ENCODE results near the gene ARRDC2. TPM values are rescaled to one million over a fixed set of nuclear protein-coding genes. Genes with fewer than 3 reads are reported as not detected.

The ARRDC2 gene
- total and polyA plus RNA-seq, 9 of the 15 experiments (the other 6 are each of a cell fraction or from before 2014, with no cell fraction given) = 1.9 to 27.4 (median 15.2) TPM

- TF ChIP-seq YY1 (IDR thresholded peaks at IDR 0.05; ENCODE audit: borderline replicate concordance in 1 of 3, control insufficient read depth in 1 of 3, extremely low read depth in 1 of 3, insufficient read depth in 3 of 3, insufficient read length in 1 of 3, insufficient replicate concordance in 2 of 3, low read depth in 1 of 3, low read length in 2 of 3) (peak in 2 of 3 experiments; percentile 57 to 64), RBFOX2 (IDR thresholded peaks at IDR 0.05; ENCODE audit: low read depth, low read length) (peak; percentile 64), JUN (IDR thresholded peaks at IDR 0.05; ENCODE audit: borderline replicate concordance, low read depth, low read length) (peak; percentile 37; the same call in 1 of the 2 replicates), JUN (CRISPR knock-in tag; IDR thresholded peaks at IDR 0.05; ENCODE audit: borderline replicate concordance) (no peak), ZNF639 (CRISPR knock-in tag; conservative IDR thresholded peaks at IDR 0.05 in 1 of 2, IDR thresholded peaks at IDR 0.05 in 1 of 2) (peak in 1 of 2 experiments; percentile 72; a peak in 1 of 4 replicates), GTF2A2 (tag; IDR thresholded peaks at IDR 0.05) (0 out of 2 replicates have a peak, but pooled peaks have one; percentile 44), PRDM10 (IDR thresholded peaks at IDR 0.05; ENCODE audit: partially characterized antibody) (peak; percentile 42), ARID1B (IDR thresholded peaks at IDR 0.05) (0 out of 2 replicates have a peak, but pooled peaks have one; percentile 25), HINFP (tag; conservative IDR thresholded peaks at IDR 0.05; ENCODE audit: low read depth) (0 out of 2 replicates have a peak, but pooled peaks have one; percentile 12), ZNF354B (CRISPR knock-in tag; IDR thresholded peaks at IDR 0.05) (no peak), ATF3 (IDR thresholded peaks at IDR 0.05) (peak; percentile 80), ATF3 (CRISPR knock-in tag; conservative IDR thresholded peaks at IDR 0.05) (no peak), RAD51 (IDR thresholded peaks at IDR 0.05; ENCODE audit: borderline replicate concordance, low read depth) (no peak), JUND (IDR thresholded peaks at IDR 0.05; ENCODE audit: borderline replicate concordance, low read depth, low read length) (peak; percentile 81), JUND (tag; IDR thresholded peaks at IDR 0.05; ENCODE audit: borderline replicate concordance, low read depth, low read length) (peak; percentile 56; the same call in 1 of the 3 replicates), POLR2AphosphoS5 (IDR thresholded peaks at IDR 0.05; ENCODE audit: control insufficient read depth, insufficient read depth, low read depth, low read length) (0 out of 2 replicates have a peak, but pooled peaks have one; percentile 20), FOXK2 (conservative IDR thresholded peaks at IDR 0.05 in 1 of 2, IDR thresholded peaks at IDR 0.05 in 1 of 2; ENCODE audit: low read depth in 2 of 2) (no peak), POLR2G (IDR thresholded peaks at IDR 0.05; ENCODE audit: low read depth, low read length) (peak; percentile 57)
Measured at GRCh38 chr19:18021121-18021755, 13.3 kb downstream of the ARRDC2 start (continued).
